ENCODE measurements around the gene MYEF2.
A peak's percentile ranks its signal among the peaks of the same experiment; 100 is the strongest.

The MYEF2 gene

DNA sequence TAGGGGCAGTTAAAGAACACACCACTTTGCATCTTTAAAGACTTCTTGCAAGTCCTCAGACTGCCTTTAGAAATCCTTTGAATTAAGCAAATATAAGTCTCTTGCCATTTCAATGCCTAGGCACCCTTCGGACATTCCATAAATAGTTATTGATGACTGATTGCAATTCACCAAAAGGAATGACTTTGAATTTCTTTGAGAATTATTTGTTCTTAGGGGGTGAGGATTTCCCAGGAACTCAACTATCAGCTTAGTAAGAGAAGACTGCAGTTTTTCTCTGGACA lies 495 bp upstream of the MYEF2 start:
- H3K36me3 ChIP-seq, result no peaks in the 10 kb centered on the region; the same call in 1 of the 2 replicates
- H3K9me3 ChIP-seq, result no peaks in the 10 kb centered on the region
- no peak for DNase-seq
- TF ChIP-seq, protein P1, sequence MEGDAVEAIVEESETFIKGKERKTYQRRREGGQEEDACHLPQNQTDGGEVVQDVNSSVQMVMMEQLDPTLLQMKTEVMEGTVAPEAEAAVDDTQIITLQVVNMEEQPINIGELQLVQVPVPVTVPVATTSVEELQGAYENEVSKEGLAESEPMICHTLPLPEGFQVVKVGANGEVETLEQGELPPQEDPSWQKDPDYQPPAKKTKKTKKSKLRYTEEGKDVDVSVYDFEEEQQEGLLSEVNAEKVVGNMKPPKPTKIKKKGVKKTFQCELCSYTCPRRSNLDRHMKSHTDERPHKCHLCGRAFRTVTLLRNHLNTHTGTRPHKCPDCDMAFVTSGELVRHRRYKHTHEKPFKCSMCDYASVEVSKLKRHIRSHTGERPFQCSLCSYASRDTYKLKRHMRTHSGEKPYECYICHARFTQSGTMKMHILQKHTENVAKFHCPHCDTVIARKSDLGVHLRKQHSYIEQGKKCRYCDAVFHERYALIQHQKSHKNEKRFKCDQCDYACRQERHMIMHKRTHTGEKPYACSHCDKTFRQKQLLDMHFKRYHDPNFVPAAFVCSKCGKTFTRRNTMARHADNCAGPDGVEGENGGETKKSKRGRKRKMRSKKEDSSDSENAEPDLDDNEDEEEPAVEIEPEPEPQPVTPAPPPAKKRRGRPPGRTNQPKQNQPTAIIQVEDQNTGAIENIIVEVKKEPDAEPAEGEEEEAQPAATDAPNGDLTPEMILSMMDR (IDR thresholded peaks at IDR 0.05; ENCODE audit: low read depth, low read length), result no peak
- peak overlapping the region; percentile 67 for H3K4me3 ChIP-seq (ENCODE audit: low read depth, low read length)
- H3K4me1 ChIP-seq, result peaks cover 15% of the 10 kb centered on the region
- H3K27me3 ChIP-seq, result no peaks in the 10 kb centered on the region

DNA sequence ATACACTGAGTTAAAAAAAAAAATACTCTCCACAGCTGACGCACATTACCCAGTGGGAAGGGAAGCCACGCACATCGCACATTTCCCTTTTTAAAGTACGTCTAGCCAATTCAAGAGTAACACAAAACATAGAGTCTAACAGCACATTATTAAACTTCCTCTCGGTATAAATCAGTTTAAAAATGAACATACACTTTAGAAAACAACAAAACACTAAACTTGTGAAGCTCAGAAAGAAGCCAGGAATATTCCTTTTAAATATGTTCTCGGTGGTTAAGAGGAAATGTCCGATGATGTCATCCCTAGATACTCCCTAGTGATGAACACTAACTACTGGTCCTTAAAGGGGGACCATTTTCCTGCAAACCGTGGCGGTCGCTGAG lies 721 bp downstream of the MYEF2 start:
- no peak for DNase-seq
- TF ChIP-seq, protein P1 (IDR thresholded peaks at IDR 0.05; ENCODE audit: low read depth, low read length), result no peak
- Histone ChIP-seq H3K27me3 (no peaks in the 10 kb centered on the region), H3K9me3 (no peaks in the 10 kb centered on the region), H3K36me3 (no peaks in the 10 kb centered on the region; the same call in 1 of the 2 replicates), H3K4me1 (peaks cover 15% of the 10 kb centered on the region), H3K4me3 (ENCODE audit: low read depth, low read length) (peak overlapping the region; percentile 67)

- Histone ChIP-seq H3K4me1 (peaks cover 15% of the 10 kb centered on the region), H3K36me3 (no peaks in the 10 kb centered on the region; the same call in 1 of the 2 replicates), H3K27me3 (no peaks in the 10 kb centered on the region), H3K9me3 (no peaks in the 10 kb centered on the region), H3K4me3 (ENCODE audit: low read depth, low read length) (peak overlapping the region; percentile 67)
- TF ChIP-seq, protein P1 (IDR thresholded peaks at IDR 0.05; ENCODE audit: low read depth, low read length), result no peak
- no peak for DNase-seq
Measured at GRCh38 chr15:48176957-48177356, 1.1 kb downstream of the MYEF2 start.

DNA sequence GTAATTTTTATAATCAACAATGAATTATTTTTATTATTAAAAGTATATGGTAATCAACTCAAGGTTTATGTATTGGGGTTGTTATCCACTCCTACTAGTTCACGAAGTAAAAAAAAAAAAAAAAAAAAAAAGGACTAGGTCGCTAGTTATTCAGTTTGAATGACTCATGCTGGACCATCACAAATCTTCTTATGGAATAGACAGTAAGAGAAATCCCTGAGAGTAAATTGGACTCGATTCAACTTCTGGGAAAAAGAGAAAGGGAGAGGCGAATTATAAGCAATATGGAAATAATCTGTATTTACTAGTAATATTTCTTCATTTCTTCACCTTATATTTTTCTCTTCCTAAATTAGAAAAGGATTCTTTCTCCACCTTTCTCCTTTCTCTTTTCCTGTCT lies 2.0 kb downstream of the MYEF2 start:
- Histone ChIP-seq H3K9me3 (no peaks in the 10 kb centered on the region), H3K4me1 (peaks cover 15% of the 10 kb centered on the region), H3K27me3 (no peaks in the 10 kb centered on the region), H3K36me3 (no peaks in the 10 kb centered on the region; the same call in 1 of the 2 replicates), H3K4me3 (ENCODE audit: low read depth, low read length) (peak overlapping the region; percentile 67)
- DNase-seq, result no peak
- TF ChIP-seq, protein P1 (IDR thresholded peaks at IDR 0.05; ENCODE audit: low read depth, low read length), result no peak

DNA sequence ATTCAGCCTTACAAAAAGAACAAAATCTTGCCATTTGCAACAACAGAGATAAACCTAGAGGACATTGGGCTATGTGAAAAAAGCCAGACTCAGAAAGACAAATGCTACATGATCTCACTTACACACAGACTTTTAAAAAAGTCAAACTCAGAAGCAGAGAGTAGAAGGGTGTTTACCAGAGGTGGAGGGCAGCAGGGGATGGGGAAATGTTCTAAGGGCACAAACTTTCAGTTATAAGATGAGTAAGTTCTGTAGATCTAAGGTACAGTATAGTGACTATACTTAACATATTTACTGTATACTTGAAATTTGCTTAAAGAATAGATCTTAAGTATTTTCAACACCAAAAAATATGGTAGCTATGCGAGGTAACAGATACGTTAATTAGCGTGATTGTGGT lies 3.0 kb downstream of the MYEF2 start:
- Histone ChIP-seq H3K36me3 (peaks cover 2% of the 10 kb centered on the region; the same call in 1 of the 2 replicates), H3K4me1 (peaks cover 15% of the 10 kb centered on the region), H3K27me3 (no peaks in the 10 kb centered on the region), H3K9me3 (no peaks in the 10 kb centered on the region), H3K4me3 (ENCODE audit: low read depth, low read length) (no peak overlapping the region)
- TF ChIP-seq, protein P1 (IDR thresholded peaks at IDR 0.05; ENCODE audit: low read depth, low read length), result no peak
- no peak for DNase-seq

GRCh38 chr15:48170981-48171380 lies 7.1 kb downstream of the MYEF2 start:
- no peak for DNase-seq
- TF ChIP-seq, protein P1 (IDR thresholded peaks at IDR 0.05; ENCODE audit: low read depth, low read length), result no peak
- Histone ChIP-seq H3K36me3 (peaks cover 27% of the 10 kb centered on the region), H3K4me3 (ENCODE audit: low read depth, low read length) (no peak overlapping the region), H3K4me1 (peaks cover 9% of the 10 kb centered on the region), H3K27me3 (no peaks in the 10 kb centered on the region), H3K9me3 (no peaks in the 10 kb centered on the region)

All from BE2C (cell line).